GM18517 (cell line): ENCODE measurements around the gene SOS1.
A peak's percentile ranks its signal among the peaks of the same experiment; 100 is the strongest.
"Not testable (repeated sequence)": the region's sequence is repeated elsewhere in the genome, so short reads cannot be mapped to it uniquely, and the experiment has no call there.

ENCODE experiments used
- ATAC-seq: cut with Tn5 transposase; IDR thresholded peaks from one replicate; pipeline ENCODE4 v1.9.1; 2021; ENCODE audit warnings: mild to moderate bottlenecking, moderate library complexity; ENCODE audit not compliant: unreplicated experiment

Gene SOS1

DNA sequence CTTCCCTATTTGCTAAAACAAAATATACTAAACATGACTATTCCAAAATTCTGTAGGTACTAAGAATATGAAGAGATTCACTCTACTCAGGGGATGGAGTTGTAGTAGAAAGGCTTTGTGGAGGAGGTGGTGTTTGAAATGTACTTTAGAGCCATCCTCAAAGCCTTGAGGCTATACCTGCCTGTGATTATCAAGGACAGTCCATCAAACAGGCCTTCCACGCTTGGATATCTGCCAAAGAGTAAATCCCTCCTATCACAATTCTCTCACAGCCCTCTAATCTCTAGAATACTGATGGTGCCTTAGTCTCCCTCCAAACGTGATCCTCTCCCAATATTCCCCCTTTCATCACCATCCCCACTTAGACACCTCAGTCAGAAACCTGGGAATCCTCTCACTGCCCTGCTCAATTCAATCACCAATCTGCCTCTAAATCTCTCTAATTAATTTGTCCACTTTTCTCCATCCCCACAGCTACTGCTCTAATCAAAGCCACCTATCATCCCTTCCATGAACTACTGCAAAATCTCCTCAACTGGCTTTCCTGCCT is 13.1 kb downstream of the SOS1 start:
- ATAC-seq, result no peak

- ATAC-seq, result no peak
Observed at GRCh38 chr2:39107156-39107555, 13.7 kb downstream of the SOS1 start.

DNA sequence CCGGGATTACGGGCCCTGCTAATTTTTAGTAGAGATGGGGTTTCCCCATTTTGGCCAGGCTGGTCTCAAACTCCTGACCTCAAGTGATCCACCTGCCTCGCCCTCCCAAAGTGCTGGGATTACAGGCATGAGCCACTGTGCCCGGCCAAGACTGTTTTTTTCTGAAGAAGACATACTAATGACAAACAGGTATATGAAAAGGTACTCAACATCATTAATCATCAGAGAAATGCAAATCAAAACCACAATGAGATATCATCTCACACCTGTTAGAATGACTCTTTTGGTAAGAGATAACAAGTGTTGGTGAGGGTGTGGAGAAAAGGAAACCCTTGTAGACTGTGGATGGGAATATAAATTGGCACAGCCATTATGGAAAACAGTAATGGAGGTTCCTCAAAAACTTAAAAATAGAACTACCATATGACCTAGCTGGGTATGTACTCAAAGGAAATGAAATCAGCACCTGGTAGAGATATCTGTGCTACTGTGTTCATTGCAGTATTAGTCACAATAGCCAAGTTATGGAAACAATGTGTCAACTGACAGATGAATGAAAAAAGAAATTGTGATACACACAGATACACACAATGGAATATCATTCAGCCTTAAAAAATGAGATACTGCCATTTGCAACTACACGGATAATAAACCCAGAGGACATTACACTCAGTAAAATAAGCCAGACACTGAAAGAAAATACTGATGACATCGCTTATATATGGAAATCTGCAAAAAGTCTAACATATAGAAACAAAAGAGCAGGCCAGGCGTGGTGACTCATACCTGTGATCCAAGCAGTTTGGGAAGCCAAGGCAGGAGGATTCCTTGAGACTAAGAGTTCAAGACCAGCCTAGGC is 20.8 kb downstream of the SOS1 start:
- ATAC-seq, result peak; percentile 62

- ATAC-seq, result no peak
Observed at GRCh38 chr2:39099310-39099869, 21.5 kb downstream of the SOS1 start.

DNA sequence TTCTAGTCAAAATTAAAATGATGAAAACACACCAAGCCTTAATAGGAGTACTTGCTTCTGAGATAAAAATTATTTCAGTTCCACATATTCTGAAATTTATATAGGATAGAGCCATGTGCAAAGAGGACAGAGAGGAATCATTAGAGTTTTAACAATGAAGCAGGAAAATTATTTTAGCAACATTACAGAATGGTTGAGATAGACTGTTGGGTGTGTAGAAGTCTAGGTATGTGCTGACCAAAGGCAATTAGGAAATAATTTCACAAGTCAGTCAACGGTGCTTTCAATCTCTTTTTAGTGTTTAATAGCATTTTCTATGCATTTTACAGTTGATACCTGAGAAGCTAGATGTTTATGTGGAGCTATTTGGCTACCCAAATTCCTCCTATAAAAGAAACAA is 25.2 kb downstream of the SOS1 start:
- no peak for ATAC-seq

GRCh38 chr2:39094717-39095363 is 26.0 kb downstream of the SOS1 start:
- peak; percentile 86 for ATAC-seq

GRCh38 chr2:39093218-39093898 is 27.5 kb downstream of the SOS1 start:
- ATAC-seq, result peak; percentile 60

DNA sequence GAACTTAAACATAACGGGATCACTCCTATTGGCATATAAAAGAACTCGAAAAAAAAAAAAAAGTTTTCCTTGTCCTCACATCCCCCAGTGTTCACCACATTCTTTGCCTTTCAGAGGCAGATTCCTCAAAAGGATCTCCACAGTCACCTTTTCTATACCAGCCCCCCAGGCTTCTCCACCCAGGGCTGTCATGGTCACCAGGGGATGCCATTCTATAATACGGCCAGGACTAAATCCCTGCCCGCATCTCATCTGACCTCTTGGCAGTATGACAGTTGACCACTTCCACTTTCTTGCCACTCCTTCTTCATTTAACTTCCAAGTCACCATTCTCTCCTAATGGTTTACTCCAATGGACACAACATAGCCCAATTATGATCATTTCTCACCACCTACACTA is 29.3 kb downstream of the SOS1 start:
- ATAC-seq, result no peak

GRCh38 chr2:39091063-39091462 is 29.8 kb downstream of the SOS1 start:
- ATAC-seq, result no peak

GRCh38 chr2:39080152-39080551 is 40.7 kb downstream of the SOS1 start:
- ATAC-seq, result no peak

GRCh38 chr2:39069890-39070465 is 50.9 kb downstream of the SOS1 start:
- ATAC-seq, result no peak

- ATAC-seq, result no peak
Observed at GRCh38 chr2:39069136-39069515, 51.7 kb downstream of the SOS1 start.

- ATAC-seq, result no peak
Observed at GRCh38 chr2:39068299-39069135, 52.3 kb downstream of the SOS1 start.

DNA sequence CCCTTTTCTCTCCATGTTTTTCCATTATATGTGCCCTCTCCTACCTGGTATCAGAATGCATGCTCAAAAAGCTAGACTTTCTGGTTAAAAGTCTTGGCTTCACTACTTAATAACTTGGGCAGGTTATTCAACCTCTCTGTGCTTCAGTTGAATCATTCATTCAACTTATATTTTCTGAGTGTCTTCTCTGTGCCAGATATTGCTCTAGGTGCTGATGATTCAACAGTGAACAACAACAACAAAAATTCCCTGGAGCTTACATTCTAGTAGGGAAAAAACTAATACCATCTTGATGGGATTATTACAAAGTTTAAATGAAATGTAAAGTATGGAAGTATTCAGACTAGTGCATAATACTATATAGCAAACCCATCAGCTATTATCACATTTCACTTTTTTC is 55.2 kb downstream of the SOS1 start:
- ATAC-seq, result no peak

DNA sequence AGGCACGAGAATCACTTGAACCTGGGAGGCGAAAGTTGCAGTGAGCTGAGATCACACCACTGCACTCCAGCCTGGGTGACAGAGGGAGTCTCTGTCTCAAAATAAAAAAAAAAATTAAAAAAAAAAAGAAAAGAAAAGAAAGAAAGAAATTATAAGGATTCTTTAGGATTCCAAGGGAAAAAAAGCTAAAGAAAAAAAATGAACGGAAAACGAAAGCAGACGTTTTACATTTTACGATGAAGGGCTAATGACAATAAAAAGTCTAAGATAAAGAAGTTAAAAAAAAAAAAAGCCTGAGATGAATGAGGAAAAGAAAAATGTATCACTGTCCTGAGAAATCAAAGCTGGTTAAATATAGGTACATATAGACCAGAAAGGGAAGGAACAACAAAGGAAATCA is 58.5 kb downstream of the SOS1 start:
- ATAC-seq, result no peak

DNA sequence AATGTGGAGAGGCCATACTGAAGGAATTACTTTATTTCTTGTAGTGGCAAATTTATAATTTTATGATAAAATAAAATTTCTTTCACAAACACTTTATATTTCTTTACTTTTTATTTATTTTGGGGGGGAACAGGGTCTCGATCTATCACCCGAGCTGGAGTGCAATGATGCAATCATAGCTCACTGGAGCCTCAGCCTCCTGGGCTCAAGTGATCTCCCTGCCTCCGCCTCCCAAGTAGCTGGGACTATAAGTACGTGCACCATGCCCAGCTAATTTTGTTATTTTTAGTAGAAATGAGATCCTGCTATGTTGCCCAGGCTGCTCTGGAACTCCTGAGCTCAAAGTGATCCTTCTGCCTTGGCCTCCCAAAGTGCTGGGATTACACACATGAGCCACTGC is 59.6 kb downstream of the SOS1 start:
- no peak for ATAC-seq

- no peak for ATAC-seq
Observed at GRCh38 chr2:39059366-39059952, 61.4 kb downstream of the SOS1 start.

DNA sequence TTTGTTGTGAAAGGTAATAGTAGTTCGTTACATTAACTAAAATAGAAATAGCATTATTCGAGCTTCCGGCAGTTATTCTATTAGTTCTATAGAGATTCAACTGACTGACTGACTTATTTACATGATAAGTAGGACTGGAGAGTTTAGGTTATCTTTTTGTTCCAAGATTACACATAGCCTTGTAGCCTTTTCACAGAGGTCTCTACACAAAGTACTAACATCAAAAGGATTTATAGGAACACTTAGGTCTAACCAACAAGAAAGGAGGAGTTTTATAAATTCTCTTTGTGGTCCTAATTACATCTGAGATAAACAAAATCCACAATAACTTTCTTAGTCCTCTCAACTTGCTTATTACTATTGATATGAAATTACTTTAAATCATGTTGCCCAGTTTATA is 62.8 kb downstream of the SOS1 start:
- ATAC-seq, result no peak

GRCh38 chr2:39052665-39053064 is 68.2 kb downstream of the SOS1 start:
- ATAC-seq, result not testable (repeated sequence)

DNA sequence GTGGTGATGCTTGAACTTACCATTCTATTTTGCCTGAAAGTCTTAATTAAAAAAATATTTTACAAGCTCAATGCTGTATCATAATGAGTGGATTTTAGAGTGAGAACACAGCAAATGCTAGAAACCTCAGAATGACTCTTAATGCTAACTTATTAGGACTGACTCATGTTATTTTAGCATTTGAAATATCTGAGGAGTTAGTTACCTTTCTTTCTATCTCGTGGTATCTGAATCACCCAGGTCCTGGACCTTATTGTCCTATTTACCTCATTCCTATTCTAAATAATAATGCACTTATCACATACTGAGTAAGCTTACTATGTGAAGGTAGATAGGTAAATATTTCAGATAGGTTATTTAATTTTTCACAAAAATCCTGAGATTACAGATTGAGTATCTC is 70.7 kb downstream of the SOS1 start:
- no peak for ATAC-seq
